Lung (tissue), 12 donors: ENCODE data around the gene LIG1. TPM values are rescaled to one million over a fixed set of nuclear protein-coding genes. Genes with fewer than 3 reads are reported as not detected.

ENCODE experiments used
- ATAC-seq: fragments of 200-7000 bp; cut with Tn5 transposase; one replicate; pipeline ENCODE4 v1.9.1; 2020; ENCODE audit warnings: moderate number of reproducible peaks; ENCODE audit not compliant: insufficient read depth, low FRiP score
- DNase-seq, 3 donors: peaks; one replicate each; pipeline ENCODE4 v3.0.0-alpha.2; 2013 to 2017
- H3K27ac ChIP-seq, 2 donors: one replicate each; pipeline ENCODE4 v1.5.1; 2013; ENCODE audit warnings: mild to moderate bottlenecking in 2 of 2, moderate library complexity in 2 of 2, control low read depth in 1 of 2, inconsistent platforms in 1 of 2, low read depth in 1 of 2, low read length in 1 of 2
- H3K27me3 ChIP-seq, 3 donors: one replicate each; pipeline ENCODE4 v1.5.1; 2013; ENCODE audit warnings: low read length in 2 of 3; ENCODE audit not compliant: control insufficient read depth in 3 of 3, insufficient read depth in 3 of 3
- H3K36me3 ChIP-seq, 4 donors: one replicate each; pipeline ENCODE4 v1.5.1; 2013; ENCODE audit warnings: low read length in 4 of 4, mild to moderate bottlenecking in 1 of 4, moderate library complexity in 1 of 4; ENCODE audit not compliant: control insufficient read depth in 4 of 4, insufficient read depth in 4 of 4
- H3K4me1 ChIP-seq, 5 donors: one replicate each; pipeline ENCODE4 v1.5.1; 2013; ENCODE audit warnings: low read length in 5 of 5, mild to moderate bottlenecking in 2 of 5, moderate library complexity in 1 of 5; ENCODE audit not compliant: control insufficient read depth in 5 of 5, insufficient read depth in 5 of 5
- H3K4me3 ChIP-seq: one replicate; pipeline ENCODE4 v1.5.1; 2013; ENCODE audit warnings: mild to moderate bottlenecking, control low read depth, moderate library complexity
- H3K9ac ChIP-seq, 2 donors: one replicate each; pipeline ENCODE4 v1.5.1; 2013; ENCODE audit warnings: low read length in 2 of 2, control low read depth in 1 of 2; ENCODE audit not compliant: insufficient read depth in 1 of 2
- H3K9me3 ChIP-seq, 4 donors: one replicate each; pipeline ENCODE4 v1.5.1; 2013; ENCODE audit warnings: low read length in 3 of 4, mild to moderate bottlenecking in 1 of 4, moderate library complexity in 1 of 4; ENCODE audit not compliant: control insufficient read depth in 4 of 4, insufficient read depth in 3 of 4
- WGBS, 2 donors: extraction: QIAGEN DNeasy Blood & Tissue Kit; methylation state at CpG; one replicate each; pipeline ENCODE4 v1.1.7; 2013; 5-methylcytosine and 5-hydroxymethylcytosine counted together
- polyA plus RNA-seq, 2 donors: library from polyadenylated mRNA; stranded (reverse); fragments of 200-250 nt; gene quantifications; one replicate each; pipeline ENCODE4 v1.2.1, GENCODE V29; 2013
- total RNA-seq, 2 donors: library from RNA; depleted of rRNA in 1 of 2; stranded (reverse); fragments of >200 nt in 1 of 2; gene quantifications; one replicate each; pipeline ENCODE4 v1.2.1, GENCODE V29; 2014 to 2021
- TF ChIP-seq, protein P1 (sequence below): IDR thresholded peaks from 2 replicates; pipeline ENCODE4 v1.5.1; 2012; ENCODE audit warnings: mild to moderate bottlenecking; ENCODE audit errors: control extremely low read depth, extremely low read depth
- donor health status: control.
- donor health status: control.
- donor health status: Bipolar disorder and iron deficiency.
- donor health status: healthy.
- donor health status: DM: yes; HTN: yes; CAD: no.

Gene LIG1
- total and polyA plus RNA-seq, 4 donors, result 10.6 to 40.5 (median 25.3) TPM

DNA sequence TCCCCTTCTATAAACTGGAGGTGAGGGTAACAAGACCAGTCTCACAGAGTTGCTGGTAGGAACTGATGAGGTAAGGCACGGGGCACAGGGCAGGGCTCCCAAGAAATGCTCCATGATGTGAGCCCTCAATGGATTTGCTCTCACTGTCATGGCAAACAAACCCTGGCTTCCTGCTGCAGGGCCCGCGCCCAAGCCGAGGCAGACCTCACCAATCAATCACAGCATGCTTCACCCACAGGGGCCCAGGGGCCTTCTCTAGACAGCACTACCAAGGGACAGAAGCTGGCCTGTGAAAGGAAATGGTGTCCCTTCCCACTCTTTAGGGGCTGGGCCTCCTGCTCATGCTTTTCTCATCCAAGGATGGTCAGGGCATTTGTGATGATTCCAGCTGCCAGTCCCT lies 33.6 kb downstream of the LIG1 start:
- Histone ChIP-seq H3K9ac (no peak overlapping the region), H3K27me3 (no peaks in the 10 kb centered on the region), H3K36me3 (peaks cover 0 to 11% (median 3%) of the 10 kb centered on the region in 4 donors), H3K4me1 (no peaks in the 10 kb centered on the region), H3K27ac (no peak overlapping the region), H3K9me3 (no peaks in the 10 kb centered on the region), H3K4me3 (no peak overlapping the region)
- TF ChIP-seq, protein P1, sequence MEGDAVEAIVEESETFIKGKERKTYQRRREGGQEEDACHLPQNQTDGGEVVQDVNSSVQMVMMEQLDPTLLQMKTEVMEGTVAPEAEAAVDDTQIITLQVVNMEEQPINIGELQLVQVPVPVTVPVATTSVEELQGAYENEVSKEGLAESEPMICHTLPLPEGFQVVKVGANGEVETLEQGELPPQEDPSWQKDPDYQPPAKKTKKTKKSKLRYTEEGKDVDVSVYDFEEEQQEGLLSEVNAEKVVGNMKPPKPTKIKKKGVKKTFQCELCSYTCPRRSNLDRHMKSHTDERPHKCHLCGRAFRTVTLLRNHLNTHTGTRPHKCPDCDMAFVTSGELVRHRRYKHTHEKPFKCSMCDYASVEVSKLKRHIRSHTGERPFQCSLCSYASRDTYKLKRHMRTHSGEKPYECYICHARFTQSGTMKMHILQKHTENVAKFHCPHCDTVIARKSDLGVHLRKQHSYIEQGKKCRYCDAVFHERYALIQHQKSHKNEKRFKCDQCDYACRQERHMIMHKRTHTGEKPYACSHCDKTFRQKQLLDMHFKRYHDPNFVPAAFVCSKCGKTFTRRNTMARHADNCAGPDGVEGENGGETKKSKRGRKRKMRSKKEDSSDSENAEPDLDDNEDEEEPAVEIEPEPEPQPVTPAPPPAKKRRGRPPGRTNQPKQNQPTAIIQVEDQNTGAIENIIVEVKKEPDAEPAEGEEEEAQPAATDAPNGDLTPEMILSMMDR, result no peak
- WGBS, 2 donors, result 90 to 98% methylated on average over 4 of the region's 4 CpGs
- ATAC-seq, result no peak
- no peak for DNase-seq

DNA sequence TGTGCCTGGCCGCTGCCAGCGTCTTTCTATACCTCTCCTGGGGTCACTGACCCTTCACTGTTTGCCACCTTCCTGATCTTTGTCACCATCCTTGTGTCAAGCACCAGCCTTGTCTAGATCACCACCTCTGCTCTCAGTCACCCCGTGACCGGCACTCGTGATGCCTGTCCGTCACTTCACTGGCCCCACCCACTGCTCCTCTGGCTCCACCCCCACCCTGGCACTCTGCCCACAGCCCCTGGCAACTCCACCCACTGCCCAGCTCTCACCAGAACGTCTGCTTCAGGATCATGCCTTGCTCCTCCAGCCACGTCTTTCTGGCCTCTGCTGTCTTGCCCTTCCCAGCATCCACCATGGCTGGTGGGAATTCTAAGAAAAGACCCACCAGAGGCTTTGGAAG lies 34.7 kb downstream of the LIG1 start:
- Histone ChIP-seq H3K27me3 (no peaks in the 10 kb centered on the region), H3K4me3 (no peak overlapping the region), H3K4me1 (no peaks in the 10 kb centered on the region), H3K27ac (no peak overlapping the region), H3K9me3 (no peaks in the 10 kb centered on the region), H3K9ac (no peak overlapping the region), H3K36me3 (peaks cover 0 to 15% (median 2%) of the 10 kb centered on the region in 4 donors)
- DNase-seq (no peak), ATAC-seq (no peak)
- TF ChIP-seq, protein P1, result no peak
- WGBS, 2 donors, result 75 to 80% methylated on average over 8 of the region's 8 CpGs

DNA sequence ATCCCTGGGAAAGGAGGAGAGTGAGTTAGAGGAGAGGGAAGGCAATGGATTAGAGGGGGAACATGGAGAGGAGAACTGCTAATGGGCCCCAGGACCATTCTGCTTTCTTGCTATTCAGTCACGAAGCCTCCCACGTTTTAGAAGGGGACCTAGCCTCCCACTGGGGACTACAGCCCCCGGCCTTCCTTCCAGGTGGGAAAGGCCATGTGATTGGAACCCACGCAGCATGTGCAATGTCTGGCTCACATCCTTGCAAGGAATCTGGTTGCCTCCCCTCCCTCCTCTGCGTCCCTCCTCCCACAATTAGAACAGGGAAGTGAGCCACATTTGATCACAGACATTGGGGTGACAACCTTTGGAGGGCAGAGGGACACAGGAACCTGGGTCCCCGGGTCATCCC lies 37.0 kb downstream of the LIG1 start:
- WGBS, 2 donors, result 86 to 96% methylated on average over 6 of the region's 6 CpGs
- TF ChIP-seq, protein P1, result no peak
- DNase-seq (no peak), ATAC-seq (no peak)
- Histone ChIP-seq H3K27ac (no peak overlapping the region), H3K9me3 (no peaks in the 10 kb centered on the region), H3K27me3 (no peaks in the 10 kb centered on the region), H3K4me1 (no peaks in the 10 kb centered on the region), H3K9ac (no peak overlapping the region), H3K36me3 (peaks cover 0 to 17% (median 5%) of the 10 kb centered on the region in 4 donors), H3K4me3 (no peak overlapping the region)

DNA sequence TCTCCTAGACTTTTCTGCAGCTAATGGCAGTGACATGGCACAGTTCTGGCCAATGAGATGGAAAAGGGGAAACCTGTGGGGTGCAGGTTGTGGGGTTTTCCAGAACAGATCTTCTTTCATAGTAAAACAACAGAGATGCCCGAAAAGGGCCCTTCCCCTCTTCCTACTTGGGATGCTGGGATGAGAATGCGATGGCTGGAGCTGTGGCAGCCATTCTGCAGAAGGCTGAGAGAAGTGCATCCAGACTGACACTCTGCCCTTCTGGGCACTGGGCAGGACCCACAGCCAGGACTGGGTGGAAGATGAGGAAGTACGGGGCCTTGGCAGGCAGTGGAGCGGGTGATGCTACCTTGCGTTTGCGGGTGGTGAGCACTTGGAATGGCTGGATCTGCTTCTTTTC lies 42.6 kb downstream of the LIG1 start:
- H3K27ac ChIP-seq, result no peak overlapping the region
- WGBS, 2 donors, result 99% methylated on average over 6 of the region's 6 CpGs
- DNase-seq (no peak), ATAC-seq (no peak)
- peaks cover 0 to 2% (median 0%) of the 10 kb centered on the region in 5 donors for H3K4me1 ChIP-seq
- H3K27me3 ChIP-seq, result no peaks in the 10 kb centered on the region
- H3K9me3 ChIP-seq, result no peaks in the 10 kb centered on the region
- TF ChIP-seq, protein P1, result no peak
- no peak overlapping the region for H3K4me3 ChIP-seq
- no peak overlapping the region for H3K9ac ChIP-seq
- peaks cover 0 to 19% (median 19%) of the 10 kb centered on the region in 4 donors for H3K36me3 ChIP-seq
